HFF-Myc (cell line): ENCODE results near the gene MAML2.

Experiments
- DNase-seq: peaks from one replicate; pipeline ENCODE4 v3.0.0-alpha.2; 2011; ENCODE audit warnings: low read depth; ENCODE audit errors: extremely low read depth
- H3K4me3 ChIP-seq: replicated peaks from 2 replicates; pipeline ENCODE4 v1.5.1; 2011; ENCODE audit warnings: low read depth, mild to moderate bottlenecking, control low read depth, low read length
- TF ChIP-seq, protein P1 (sequence below): IDR thresholded peaks from 2 replicates; pipeline ENCODE4 v1.5.1; 2012; ENCODE audit warnings: mild to moderate bottlenecking, low read depth, low read length, control low read depth; ENCODE audit errors: missing control alignments

The MAML2 gene

DNA sequence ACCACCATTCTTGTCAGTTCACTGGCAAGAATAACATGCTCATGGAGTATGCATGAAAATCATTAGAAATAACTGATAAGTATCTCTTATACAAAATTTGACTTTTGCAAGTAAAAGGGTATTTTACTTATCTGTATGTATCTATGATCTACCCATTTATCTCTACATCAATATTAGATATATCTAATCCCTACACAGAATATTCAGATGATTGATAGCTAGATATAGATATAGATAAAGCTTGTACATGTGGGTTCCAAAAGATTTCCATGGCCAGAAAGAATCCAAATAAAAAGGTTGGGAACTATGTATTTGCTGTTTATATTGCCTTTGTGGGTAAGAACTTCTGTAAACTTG lies 185.5 kb downstream of the MAML2 start:
- no peak for DNase-seq
- H3K4me3 ChIP-seq: no peak overlapping the region
- TF ChIP-seq, protein P1, sequence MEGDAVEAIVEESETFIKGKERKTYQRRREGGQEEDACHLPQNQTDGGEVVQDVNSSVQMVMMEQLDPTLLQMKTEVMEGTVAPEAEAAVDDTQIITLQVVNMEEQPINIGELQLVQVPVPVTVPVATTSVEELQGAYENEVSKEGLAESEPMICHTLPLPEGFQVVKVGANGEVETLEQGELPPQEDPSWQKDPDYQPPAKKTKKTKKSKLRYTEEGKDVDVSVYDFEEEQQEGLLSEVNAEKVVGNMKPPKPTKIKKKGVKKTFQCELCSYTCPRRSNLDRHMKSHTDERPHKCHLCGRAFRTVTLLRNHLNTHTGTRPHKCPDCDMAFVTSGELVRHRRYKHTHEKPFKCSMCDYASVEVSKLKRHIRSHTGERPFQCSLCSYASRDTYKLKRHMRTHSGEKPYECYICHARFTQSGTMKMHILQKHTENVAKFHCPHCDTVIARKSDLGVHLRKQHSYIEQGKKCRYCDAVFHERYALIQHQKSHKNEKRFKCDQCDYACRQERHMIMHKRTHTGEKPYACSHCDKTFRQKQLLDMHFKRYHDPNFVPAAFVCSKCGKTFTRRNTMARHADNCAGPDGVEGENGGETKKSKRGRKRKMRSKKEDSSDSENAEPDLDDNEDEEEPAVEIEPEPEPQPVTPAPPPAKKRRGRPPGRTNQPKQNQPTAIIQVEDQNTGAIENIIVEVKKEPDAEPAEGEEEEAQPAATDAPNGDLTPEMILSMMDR: no peak

DNA sequence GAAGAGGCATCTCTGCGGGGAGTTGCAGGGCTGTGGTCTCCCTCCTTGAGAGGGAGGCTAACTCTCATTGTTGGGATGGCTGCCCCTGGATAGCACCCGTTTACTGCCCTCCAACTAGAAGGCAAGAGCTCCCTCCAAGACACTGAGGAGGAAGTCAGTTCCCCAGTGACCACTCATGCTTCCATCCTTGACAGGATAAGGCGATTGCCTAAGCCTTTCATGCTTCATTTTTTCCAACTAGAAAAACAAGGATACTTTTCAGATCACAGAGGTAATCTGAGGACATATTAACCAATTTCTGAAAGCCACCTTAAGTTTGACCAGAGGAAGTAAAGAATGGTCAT lies 186.6 kb downstream of the MAML2 start:
- H3K4me3 ChIP-seq: 0 out of 2 replicates have a peak overlapping the region, but pooled peaks have one; percentile 1
- no peak for DNase-seq
- TF ChIP-seq, protein P1: no peak

DNA sequence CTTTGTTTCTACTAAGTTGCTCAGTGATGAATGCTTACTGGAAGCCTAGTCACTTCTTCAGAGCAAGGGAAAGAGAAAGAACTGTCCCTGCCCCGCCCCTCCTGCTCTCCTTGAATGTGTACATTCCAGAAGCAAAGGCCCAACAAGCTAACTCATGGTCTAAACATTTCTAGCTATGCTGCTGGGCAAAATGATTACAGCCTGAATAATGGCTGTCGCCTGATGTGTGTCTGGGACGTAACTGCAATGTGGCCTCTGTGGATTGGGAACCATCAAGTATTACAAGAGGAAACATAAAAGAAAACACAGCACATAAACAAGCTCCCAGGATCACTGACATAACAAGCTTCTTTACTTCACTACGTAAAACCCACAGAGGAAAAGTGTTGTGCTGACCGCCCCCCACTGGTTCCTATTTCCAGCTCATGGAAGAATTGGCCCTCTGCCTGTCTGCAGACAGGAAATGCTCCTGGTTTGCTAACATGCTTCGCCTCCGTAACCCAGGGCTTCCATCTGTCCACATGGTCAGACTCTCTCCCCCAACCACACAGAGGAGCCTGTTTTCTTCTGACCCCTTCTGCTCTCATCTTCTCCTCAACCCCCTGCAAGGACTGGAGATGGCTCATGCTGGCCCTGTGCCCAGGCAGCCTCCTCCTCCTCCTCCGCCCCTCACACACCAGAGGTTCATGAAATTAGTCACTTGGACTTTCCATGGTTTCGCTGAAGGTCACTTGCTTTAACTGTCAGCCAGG lies 187.2 kb downstream of the MAML2 start:
- peak; percentile 98 for DNase-seq
- TF ChIP-seq, protein P1: peak; percentile 51
- 0 out of 2 replicates have a peak overlapping the region, but pooled peaks have one; percentile 6 for H3K4me3 ChIP-seq

DNA sequence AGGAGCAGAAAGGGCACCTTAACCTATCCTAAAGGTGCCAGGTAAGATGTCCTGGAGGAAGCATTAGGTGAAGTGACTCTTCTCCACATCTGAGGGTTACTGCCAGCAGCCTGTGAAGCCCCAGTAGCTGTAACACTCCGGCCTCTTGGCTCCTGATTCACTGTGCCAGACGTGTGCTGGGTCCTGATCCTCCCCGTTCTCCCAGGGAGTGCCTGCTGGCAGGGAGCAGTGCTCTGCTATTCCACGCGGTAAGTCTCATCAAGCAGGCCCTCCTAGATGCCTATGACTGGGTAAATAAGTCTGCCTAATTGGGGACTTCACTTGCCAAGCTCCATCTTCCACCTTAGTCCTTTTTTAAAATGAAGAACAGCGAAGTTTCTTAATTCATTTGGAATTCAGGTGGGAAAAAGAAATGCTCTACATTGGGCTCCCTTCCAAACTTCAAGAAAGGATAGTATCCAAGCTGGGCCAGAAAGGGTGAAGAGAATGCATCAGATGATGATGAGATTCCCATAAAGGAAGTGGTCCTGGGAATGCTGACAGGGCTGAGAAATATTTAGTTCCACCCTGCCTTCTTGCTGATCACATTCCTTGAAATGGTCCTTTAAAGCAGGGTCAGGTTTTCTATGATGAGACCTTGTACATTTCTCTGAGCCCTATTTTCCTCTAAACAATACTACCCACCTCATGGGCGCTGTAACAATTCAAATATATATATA lies 188.0 kb downstream of the MAML2 start:
- no peak for DNase-seq
- TF ChIP-seq, protein P1: no peak
- H3K4me3 ChIP-seq: no peak overlapping the region

DNA sequence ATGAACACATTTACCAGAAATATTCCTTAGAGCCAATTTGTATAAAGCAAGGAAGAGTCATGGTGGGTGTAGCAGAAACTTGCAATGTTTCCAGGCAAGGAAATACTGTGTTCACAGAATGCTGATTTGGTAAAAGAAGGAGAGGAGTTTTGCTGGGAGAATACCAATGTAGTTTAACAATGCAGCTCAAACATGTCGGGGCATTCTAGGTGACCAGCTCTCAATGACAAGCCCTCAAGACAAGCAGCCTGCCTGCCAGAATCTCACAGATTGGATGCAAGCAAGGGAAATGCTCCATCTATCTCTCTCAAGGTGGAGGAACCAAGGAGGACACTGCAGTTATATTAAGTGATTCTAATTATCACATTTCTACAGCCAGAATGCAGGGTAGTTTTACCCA lies 190.4 kb downstream of the MAML2 start:
- no peak overlapping the region for H3K4me3 ChIP-seq
- TF ChIP-seq, protein P1: no peak
- no peak for DNase-seq

DNA sequence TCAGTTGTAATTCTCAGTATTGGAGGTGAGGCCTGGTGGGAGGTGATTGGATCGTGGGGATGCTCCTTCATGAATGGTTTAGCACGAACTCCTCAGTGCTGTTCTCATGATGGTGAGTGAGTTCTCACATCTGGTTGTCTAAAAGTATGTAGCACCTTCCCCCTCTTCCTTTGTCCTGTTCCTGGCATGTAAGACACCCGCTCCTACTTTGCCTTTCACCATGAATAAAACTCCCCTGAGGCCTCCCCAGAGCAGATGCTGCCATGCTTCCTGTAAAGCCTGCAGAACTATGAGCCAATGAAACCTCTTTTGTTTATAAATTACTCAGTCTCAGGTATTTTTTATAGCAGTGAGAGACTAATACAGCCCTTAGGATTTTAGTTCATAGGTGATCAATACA lies 191.5 kb downstream of the MAML2 start:
- no peak for DNase-seq
- no peak overlapping the region for H3K4me3 ChIP-seq
- TF ChIP-seq, protein P1: no peak
